ENCODE measurements around the gene NELL1. TPM values are rescaled to one million over a fixed set of nuclear protein-coding genes. Genes with fewer than 3 reads are reported as not detected.

The NELL1 gene
- total RNA-seq, 1 donor from 2014 or later, result 0.45 TPM

DNA sequence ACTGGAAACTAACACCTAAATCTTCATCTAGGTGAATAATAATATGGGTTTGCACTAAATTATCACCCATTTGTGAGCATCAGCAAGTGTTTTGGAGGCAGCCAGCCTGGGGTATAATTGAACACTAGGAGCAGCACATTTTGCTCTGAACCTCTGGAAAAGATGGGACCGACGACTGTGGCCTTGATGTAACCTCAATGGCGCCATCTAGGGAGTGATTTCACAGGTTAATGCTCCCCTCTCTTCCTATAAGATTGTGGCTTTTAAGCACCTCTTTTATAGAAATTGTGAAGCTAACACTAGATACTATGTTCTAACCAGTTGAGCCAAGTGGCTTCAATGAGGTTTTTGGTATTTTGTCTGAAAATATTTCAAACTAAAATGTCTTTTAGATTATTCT is 203.7 kb downstream of the NELL1 start:
- Mint-ChIP-seq H3K27me3 (ENCODE audit: low read depth, unreplicated experiment) (no peaks in the 10 kb centered on the region), H3K27ac (ENCODE audit: unreplicated experiment) (no peak overlapping the region), H3K36me3 (ENCODE audit: low read depth, unreplicated experiment) (no peaks in the 10 kb centered on the region), H3K4me1 (ENCODE audit: low read depth, unreplicated experiment) (no peaks in the 10 kb centered on the region), H3K9me3 (ENCODE audit: unreplicated experiment) (no peaks in the 10 kb centered on the region), H3K4me3 (ENCODE audit: unreplicated experiment) (no peak overlapping the region)
- Histone ChIP-seq H3K36me3 (ENCODE audit: insufficient read depth, low read length) (no peaks in the 10 kb centered on the region), H2AFZ (ENCODE audit: low read depth, low read length) (no peak overlapping the region), H3K9me3 (ENCODE audit: insufficient read depth, low read depth, low read length) (no peaks in the 10 kb centered on the region), H3K79me2 (ENCODE audit: insufficient read depth, low read length) (no peaks in the 10 kb centered on the region), H3K4me3 (ENCODE audit: insufficient read depth, low read depth, low read length) (no peak overlapping the region), H4K20me1 (ENCODE audit: insufficient read depth, low read length) (no peaks in the 10 kb centered on the region), H3K9ac (ENCODE audit: low read length) (no peak overlapping the region), H3K4me1 (ENCODE audit: insufficient read depth, low read length) (no peaks in the 10 kb centered on the region), H3K27me3 (ENCODE audit: insufficient read depth, low read length) (no peaks in the 10 kb centered on the region), H3K27ac (ENCODE audit: low read depth, low read length) (no peak overlapping the region), H3K4me2 (ENCODE audit: low read length) (no peak overlapping the region)
- DNase-seq (ENCODE audit: low read depth) (no peak), FAIRE-seq (no peak)
- no peak for TF ChIP-seq EZH2 (IDR thresholded peaks at IDR 0.05; ENCODE audit: insufficient read depth, low read length)
- TF ChIP-seq CTCF (IDR thresholded peaks at IDR 0.05; ENCODE audit: insufficient read depth, low read depth, low read length), result no peak

GRCh38 chr11:20874358-20874757 is 205.0 kb downstream of the NELL1 start:
- Histone ChIP-seq H3K36me3 (ENCODE audit: insufficient read depth, low read length) (no peaks in the 10 kb centered on the region), H3K9me3 (ENCODE audit: insufficient read depth, low read depth, low read length) (no peaks in the 10 kb centered on the region), H2AFZ (ENCODE audit: low read depth, low read length) (no peak overlapping the region), H3K4me3 (ENCODE audit: insufficient read depth, low read depth, low read length) (no peak overlapping the region), H3K27me3 (ENCODE audit: insufficient read depth, low read length) (no peaks in the 10 kb centered on the region), H3K4me2 (ENCODE audit: low read length) (no peak overlapping the region), H4K20me1 (ENCODE audit: insufficient read depth, low read length) (no peaks in the 10 kb centered on the region), H3K9ac (ENCODE audit: low read length) (no peak overlapping the region), H3K27ac (ENCODE audit: low read depth, low read length) (no peak overlapping the region), H3K79me2 (ENCODE audit: insufficient read depth, low read length) (no peaks in the 10 kb centered on the region), H3K4me1 (ENCODE audit: insufficient read depth, low read length) (no peaks in the 10 kb centered on the region)
- Mint-ChIP-seq H3K27ac (ENCODE audit: unreplicated experiment) (no peak overlapping the region), H3K9me3 (ENCODE audit: unreplicated experiment) (no peaks in the 10 kb centered on the region), H3K27me3 (ENCODE audit: low read depth, unreplicated experiment) (no peaks in the 10 kb centered on the region), H3K4me1 (ENCODE audit: low read depth, unreplicated experiment) (no peaks in the 10 kb centered on the region), H3K4me3 (ENCODE audit: unreplicated experiment) (no peak overlapping the region), H3K36me3 (ENCODE audit: low read depth, unreplicated experiment) (no peaks in the 10 kb centered on the region)
- FAIRE-seq (no peak), DNase-seq (ENCODE audit: low read depth) (no peak)
- TF ChIP-seq CTCF (IDR thresholded peaks at IDR 0.05; ENCODE audit: insufficient read depth, low read depth, low read length) (no peak), EZH2 (IDR thresholded peaks at IDR 0.05; ENCODE audit: insufficient read depth, low read length) (no peak)

DNA sequence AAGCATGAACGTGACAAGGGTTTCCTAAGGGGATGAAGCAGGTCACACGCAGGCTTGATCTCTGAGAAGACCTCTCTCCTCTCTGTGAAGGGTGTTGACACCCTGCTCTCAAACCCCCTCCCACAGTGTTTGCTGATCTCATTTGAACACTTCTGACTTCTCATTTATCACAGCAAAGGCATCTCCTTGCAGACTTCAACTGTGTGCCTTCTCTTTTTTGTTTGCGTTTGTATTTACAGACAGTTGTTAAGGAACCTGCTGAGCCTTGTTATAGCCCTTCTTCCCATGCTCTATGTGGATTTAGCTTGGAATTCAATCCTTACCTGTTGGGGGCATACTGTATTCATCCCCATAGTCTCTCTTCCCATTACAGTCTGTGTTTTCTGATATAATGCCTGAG is 206.5 kb downstream of the NELL1 start:
- Histone ChIP-seq H3K4me3 (ENCODE audit: insufficient read depth, low read depth, low read length) (no peak overlapping the region), H3K79me2 (ENCODE audit: insufficient read depth, low read length) (no peaks in the 10 kb centered on the region), H3K9ac (ENCODE audit: low read length) (no peak overlapping the region), H3K4me1 (ENCODE audit: insufficient read depth, low read length) (no peaks in the 10 kb centered on the region), H2AFZ (ENCODE audit: low read depth, low read length) (no peak overlapping the region), H3K4me2 (ENCODE audit: low read length) (no peak overlapping the region), H3K9me3 (ENCODE audit: insufficient read depth, low read depth, low read length) (no peaks in the 10 kb centered on the region), H3K36me3 (ENCODE audit: insufficient read depth, low read length) (no peaks in the 10 kb centered on the region), H3K27me3 (ENCODE audit: insufficient read depth, low read length) (no peaks in the 10 kb centered on the region), H3K27ac (ENCODE audit: low read depth, low read length) (no peak overlapping the region), H4K20me1 (ENCODE audit: insufficient read depth, low read length) (no peaks in the 10 kb centered on the region)
- Mint-ChIP-seq H3K27me3 (ENCODE audit: low read depth, unreplicated experiment) (no peaks in the 10 kb centered on the region), H3K4me3 (ENCODE audit: unreplicated experiment) (no peak overlapping the region), H3K9me3 (ENCODE audit: unreplicated experiment) (no peaks in the 10 kb centered on the region), H3K27ac (ENCODE audit: unreplicated experiment) (no peak overlapping the region), H3K36me3 (ENCODE audit: low read depth, unreplicated experiment) (no peaks in the 10 kb centered on the region), H3K4me1 (ENCODE audit: low read depth, unreplicated experiment) (no peaks in the 10 kb centered on the region)
- DNase-seq (ENCODE audit: low read depth) (no peak), FAIRE-seq (no peak)
- no peak for TF ChIP-seq CTCF (IDR thresholded peaks at IDR 0.05; ENCODE audit: insufficient read depth, low read depth, low read length)
- TF ChIP-seq EZH2 (IDR thresholded peaks at IDR 0.05; ENCODE audit: insufficient read depth, low read length), result no peak

Measured in astrocyte (in vitro differentiated cells and primary cell).